ENCODE data around the gene ATP1A1. TPM values are rescaled to one million over a fixed set of nuclear protein-coding genes. Genes with fewer than 3 reads are reported as not detected.

Gene ATP1A1
- total and polyA plus RNA-seq, 2 donors (not counting 1 experiment from before 2014, with no cell fraction given), result 58.9 to 107 TPM

GRCh38 chr1:116440731-116441130 is 67.7 kb downstream of the ATP1A1 start:
- no peak overlapping the region for H3K27ac ChIP-seq (ENCODE audit: low read length in 2 of 2)
- TF ChIP-seq EZH2 (IDR thresholded peaks at IDR 0.05; ENCODE audit: borderline replicate concordance, insufficient read depth, low read depth, low read length, poor library complexity, severe bottlenecking), result no peak
- no peak for TF ChIP-seq CTCF (IDR thresholded peaks at IDR 0.05)
- H3K4me1 Mint-ChIP-seq, result no peaks in the 10 kb centered on the region
- no peaks in the 10 kb centered on the region for H3K9me3 ChIP-seq (ENCODE audit: control extremely low read depth in 1 of 3, control insufficient read depth in 2 of 3, insufficient read depth in 1 of 3, low read length in 2 of 3)
- DNase-seq, result no peak
- H4K20me1 ChIP-seq (ENCODE audit: control insufficient read depth, insufficient read depth, low read length, poor library complexity, severe bottlenecking), result no peaks in the 10 kb centered on the region
- peaks cover 24% of the 10 kb centered on the region for H3K27me3 Mint-ChIP-seq
- no peaks in the 10 kb centered on the region for H3K9me3 Mint-ChIP-seq (ENCODE audit: insufficient read depth)
- WGBS (ENCODE audit: insufficient coverage), result 98% methylated on average over 4 of the region's 4 CpGs
- no peak overlapping the region for H3K27ac Mint-ChIP-seq
- no peak overlapping the region for H3K4me3 ChIP-seq (ENCODE audit: control extremely low read depth in 1 of 5, extremely low read depth in 1 of 5, insufficient read depth in 1 of 5, low read depth in 2 of 5, low read length in 4 of 5)
- intact Hi-C loops (cut with micrococcal nuclease), result no loop called here
- no peaks in the 10 kb centered on the region for H3K36me3 ChIP-seq (replicated peaks in 1 of 2; ENCODE audit: control extremely low read depth in 1 of 2, control insufficient read depth in 1 of 2, extremely low read depth in 1 of 2, insufficient read depth in 2 of 2, low read length in 1 of 2)
- POLR2A ChIA-PET, result no interaction called here
- CTCF ChIA-PET, result no interaction called here
- no peak overlapping the region for H3K4me2 ChIP-seq (replicated peaks; ENCODE audit: low read depth, low read length, poor library complexity, severe bottlenecking)
- H3K27me3 ChIP-seq (replicated peaks in 1 of 4; ENCODE audit: control extremely low read depth in 1 of 4, control insufficient read depth in 3 of 4, insufficient read depth in 4 of 4, low read length in 3 of 4), result peaks cover 0 to 8% (median 3%) of the 10 kb centered on the region in 4 experiments
- no peak for ATAC-seq (ENCODE audit: low read depth)
- H2AFZ ChIP-seq (ENCODE audit: insufficient read depth, low read depth, low read length, poor library complexity, severe bottlenecking), result no peak overlapping the region
- no peaks in the 10 kb centered on the region for H3K4me1 ChIP-seq (ENCODE audit: control insufficient read depth in 2 of 2, insufficient read depth in 2 of 2, low read length in 2 of 2)
- H3K9ac ChIP-seq (ENCODE audit: low read length), result no peak overlapping the region
- no peaks in the 10 kb centered on the region for H3K79me2 ChIP-seq (ENCODE audit: control insufficient read depth, insufficient read depth, low read length)
- H3K4me3 Mint-ChIP-seq, result no peak overlapping the region

- Histone ChIP-seq H3K9me3 (ENCODE audit: control extremely low read depth in 1 of 3, control insufficient read depth in 2 of 3, insufficient read depth in 1 of 3, low read length in 2 of 3) (no peaks in the 10 kb centered on the region), H3K27ac (ENCODE audit: low read length in 2 of 2) (no peak overlapping the region), H2AFZ (ENCODE audit: insufficient read depth, low read depth, low read length, poor library complexity, severe bottlenecking) (no peak overlapping the region), H3K4me2 (replicated peaks; ENCODE audit: low read depth, low read length, poor library complexity, severe bottlenecking) (no peak overlapping the region), H3K27me3 (replicated peaks in 1 of 4; ENCODE audit: control extremely low read depth in 1 of 4, control insufficient read depth in 3 of 4, insufficient read depth in 4 of 4, low read length in 3 of 4) (peaks cover 0 to 8% (median 1%) of the 10 kb centered on the region in 4 experiments), H3K79me2 (ENCODE audit: control insufficient read depth, insufficient read depth, low read length) (no peaks in the 10 kb centered on the region), H3K4me1 (ENCODE audit: control insufficient read depth in 2 of 2, insufficient read depth in 2 of 2, low read length in 2 of 2) (no peaks in the 10 kb centered on the region), H4K20me1 (ENCODE audit: control insufficient read depth, insufficient read depth, low read length, poor library complexity, severe bottlenecking) (no peaks in the 10 kb centered on the region), H3K4me3 (ENCODE audit: control extremely low read depth in 1 of 5, extremely low read depth in 1 of 5, insufficient read depth in 1 of 5, low read depth in 2 of 5, low read length in 4 of 5) (no peak overlapping the region), H3K9ac (ENCODE audit: low read length) (no peak overlapping the region), H3K36me3 (replicated peaks in 1 of 2; ENCODE audit: control extremely low read depth in 1 of 2, control insufficient read depth in 1 of 2, extremely low read depth in 1 of 2, insufficient read depth in 2 of 2, low read length in 1 of 2) (no peaks in the 10 kb centered on the region)
- intact Hi-C loops (cut with micrococcal nuclease), result no loop called here
- Mint-ChIP-seq H3K27ac (no peak overlapping the region), H3K4me1 (no peaks in the 10 kb centered on the region), H3K27me3 (peaks cover 40% of the 10 kb centered on the region), H3K9me3 (ENCODE audit: insufficient read depth) (no peaks in the 10 kb centered on the region), H3K4me3 (no peak overlapping the region)
- ATAC-seq (ENCODE audit: low read depth) (no peak), DNase-seq (no peak)
- 80% methylated on average over 1 of the region's 1 CpG for WGBS (ENCODE audit: insufficient coverage)
- CTCF ChIA-PET, result no interaction called here
- no peak for TF ChIP-seq CTCF (IDR thresholded peaks at IDR 0.05)
- POLR2A ChIA-PET, result no interaction called here
Measured at GRCh38 chr1:116445534-116445933, 72.5 kb downstream of the ATP1A1 start.
